ENCODE results near the gene PLB1.

- no peak for TF ChIP-seq EZH2 (optimal IDR thresholded peaks at IDR 0.05; ENCODE audit: low read depth, low read length)
- no peak for TF ChIP-seq CTCF (IDR thresholded peaks at IDR 0.05; ENCODE audit: low read length)
- TF ChIP-seq EZH2phosphoT487 (IDR thresholded peaks at IDR 0.05; ENCODE audit: low read length): no peak
These were observed 161.2 kb downstream of the PLB1 start for GRCh38 chr2:28656937-28657615.

Measured in MM.1S (cell line).